ENCODE measurements around the gene MGAT4C.

- TF ChIP-seq ZFP3 (CRISPR knock-in tag; IDR thresholded peaks at IDR 0.05) (no peak), CSRNP3 (CRISPR knock-in tag; IDR thresholded peaks at IDR 0.05) (no peak), ZFP30 (CRISPR knock-in tag; IDR thresholded peaks at IDR 0.05) (no peak), POU6F1 (CRISPR knock-in tag; IDR thresholded peaks at IDR 0.05; ENCODE audit: borderline replicate concordance, low read depth) (no peak)
Measured at GRCh38 chr12:86158956-86159355, 97.2 kb downstream of the MGAT4C start.
